Thymus (tissue), 11 donors: Measurements from ENCODE around the gene USP33. TPM values are rescaled to one million over a fixed set of nuclear protein-coding genes. Genes with fewer than 3 reads are reported as not detected.

ENCODE experiments used
- DNase-seq, 9 donors: peaks; one replicate each; pipeline ENCODE4 v3.0.0-alpha.2; 2013; ENCODE audit warnings: low spot score in 9 of 9, low read depth in 6 of 9, missing footprints in 1 of 9
- H3K27ac ChIP-seq, 2 donors: one replicate each; pipeline ENCODE4 v1.5.1; 2013; ENCODE audit warnings: control low read depth in 1 of 2, low read depth in 1 of 2, low read length in 1 of 2, mild to moderate bottlenecking in 1 of 2, moderate library complexity in 1 of 2
- H3K27me3 ChIP-seq, 2 donors: one replicate each; pipeline ENCODE4 v1.5.1; 2013; ENCODE audit warnings: low read length in 1 of 2; ENCODE audit not compliant: control insufficient read depth in 2 of 2, insufficient read depth in 1 of 2
- H3K36me3 ChIP-seq, 2 donors: one replicate each; pipeline ENCODE4 v1.5.1; 2013; ENCODE audit warnings: low read length in 1 of 2, mild to moderate bottlenecking in 1 of 2, moderate library complexity in 1 of 2; ENCODE audit not compliant: control insufficient read depth in 2 of 2, insufficient read depth in 2 of 2
- H3K4me1 ChIP-seq, 2 donors: one replicate each; pipeline ENCODE4 v1.5.1; 2013; ENCODE audit warnings: low read length in 2 of 2; ENCODE audit not compliant: control insufficient read depth in 2 of 2, insufficient read depth in 2 of 2
- H3K4me3 ChIP-seq, 2 donors: one replicate each; pipeline ENCODE4 v1.5.1; 2013; ENCODE audit warnings: low read length in 2 of 2, control low read depth in 1 of 2, mild to moderate bottlenecking in 1 of 2
- H3K9me3 ChIP-seq, 2 donors: one replicate each; pipeline ENCODE4 v1.5.1; 2013; ENCODE audit warnings: low read length in 1 of 2, mild to moderate bottlenecking in 1 of 2; ENCODE audit not compliant: control insufficient read depth in 2 of 2, insufficient read depth in 1 of 2
- WGBS: extraction: QIAGEN DNeasy Blood & Tissue Kit; methylation state at CpG from one replicate; pipeline ENCODE4 v1.1.7; 2013; 5-methylcytosine and 5-hydroxymethylcytosine counted together
- polyA plus RNA-seq: library from polyadenylated mRNA; stranded (reverse); fragments of 200-250 nt; gene quantifications from one replicate; pipeline ENCODE4 v1.2.3, GENCODE V29; 2013
- total RNA-seq: library from RNA; stranded (reverse); fragments of 120-200 nt; gene quantifications from one replicate; pipeline ENCODE4 v1.2.4, GENCODE V29; 2013
- donor health status: healthy.

USP33 gene
- total and polyA plus RNA-seq, 2 donors = 45.4 to 48.8 TPM

- no peak overlapping the region for H3K27ac ChIP-seq
- DNase-seq = no peak
- H3K9me3 ChIP-seq = no peaks in the 10 kb centered on the region
- no peaks in the 10 kb centered on the region for H3K4me1 ChIP-seq
- H3K4me3 ChIP-seq = no peak overlapping the region
- WGBS = 95% methylated on average over 1 of the region's 1 CpG
- H3K27me3 ChIP-seq = no peaks in the 10 kb centered on the region
- no peaks in the 10 kb centered on the region for H3K36me3 ChIP-seq
These were observed 90.7 kb downstream of the USP33 start for GRCh38 chr1:77668924-77669449.

- no peaks in the 10 kb centered on the region for H3K9me3 ChIP-seq
- H3K27me3 ChIP-seq = no peaks in the 10 kb centered on the region
- no peaks in the 10 kb centered on the region for H3K4me1 ChIP-seq
- no peak overlapping the region for H3K27ac ChIP-seq
- no peak for DNase-seq
- WGBS = 97% methylated on average over 3 of the region's 3 CpGs
- no peak overlapping the region for H3K4me3 ChIP-seq
- peaks cover 0 to 3% of the 10 kb centered on the region in 2 donors for H3K36me3 ChIP-seq
These were observed 94.6 kb downstream of the USP33 start for GRCh38 chr1:77664939-77665516.

GRCh38 chr1:77661696-77662095 is 98.0 kb downstream of the USP33 start:
- Histone ChIP-seq H3K4me1 (no peaks in the 10 kb centered on the region), H3K4me3 (no peak overlapping the region), H3K9me3 (no peaks in the 10 kb centered on the region), H3K27me3 (no peaks in the 10 kb centered on the region), H3K36me3 (peaks cover 0 to 3% of the 10 kb centered on the region in 2 donors), H3K27ac (no peak overlapping the region)
- WGBS = 98% methylated on average over 4 of the region's 4 CpGs
- DNase-seq = no peak

- no peak for DNase-seq
- H3K27me3 ChIP-seq = no peaks in the 10 kb centered on the region
- H3K9me3 ChIP-seq = no peaks in the 10 kb centered on the region
- H3K27ac ChIP-seq = no peak overlapping the region
- H3K4me1 ChIP-seq = no peaks in the 10 kb centered on the region
- H3K4me3 ChIP-seq = no peak overlapping the region
- H3K36me3 ChIP-seq = peaks cover 0 to 3% of the 10 kb centered on the region in 2 donors
- 74% methylated on average over 4 of the region's 4 CpGs for WGBS
These were observed 99.6 kb downstream of the USP33 start for GRCh38 chr1:77659879-77660593.

- WGBS = over 99% methylated on average over 6 of the region's 6 CpGs
- Histone ChIP-seq H3K36me3 (peaks cover 0 to 3% of the 10 kb centered on the region in 2 donors), H3K27ac (no peak overlapping the region), H3K4me1 (no peaks in the 10 kb centered on the region), H3K9me3 (no peaks in the 10 kb centered on the region), H3K4me3 (no peak overlapping the region), H3K27me3 (no peaks in the 10 kb centered on the region)
- DNase-seq = no peak
These were observed 101.4 kb downstream of the USP33 start for GRCh38 chr1:77658271-77658670.

GRCh38 chr1:77655431-77655974 is 104.1 kb downstream of the USP33 start:
- Histone ChIP-seq H3K4me1 (no peaks in the 10 kb centered on the region), H3K27me3 (no peaks in the 10 kb centered on the region), H3K4me3 (no peak overlapping the region), H3K27ac (no peak overlapping the region), H3K36me3 (peaks cover 0 to 5% of the 10 kb centered on the region in 2 donors), H3K9me3 (peaks cover 0 to 8% of the 10 kb centered on the region in 2 donors)
- 94% methylated on average over 2 of the region's 2 CpGs for WGBS
- DNase-seq = no peak

GRCh38 chr1:77652970-77653516 is 106.6 kb downstream of the USP33 start:
- Histone ChIP-seq H3K9me3 (peaks cover 0 to 19% of the 10 kb centered on the region in 2 donors), H3K4me1 (no peaks in the 10 kb centered on the region), H3K4me3 (no peak overlapping the region), H3K27ac (no peak overlapping the region), H3K27me3 (no peaks in the 10 kb centered on the region), H3K36me3 (peaks cover 4 to 5% of the 10 kb centered on the region in 2 donors)
- no peak for DNase-seq
- WGBS = 98% methylated on average over 6 of the region's 6 CpGs

- H3K27me3 ChIP-seq = no peaks in the 10 kb centered on the region
- H3K4me1 ChIP-seq = no peaks in the 10 kb centered on the region
- H3K9me3 ChIP-seq = peaks cover 0 to 21% of the 10 kb centered on the region in 2 donors
- H3K27ac ChIP-seq = no peak overlapping the region
- no peak overlapping the region for H3K4me3 ChIP-seq
- peaks cover 5 to 8% of the 10 kb centered on the region in 2 donors for H3K36me3 ChIP-seq
- no peak for DNase-seq
These were observed 107.4 kb downstream of the USP33 start for GRCh38 chr1:77652268-77652667.

- no peak for DNase-seq
- no peaks in the 10 kb centered on the region for H3K27me3 ChIP-seq
- no peak overlapping the region for H3K4me3 ChIP-seq
- no peak overlapping the region for H3K27ac ChIP-seq
- WGBS = 100% methylated on average over 2 of the region's 2 CpGs
- H3K4me1 ChIP-seq = no peaks in the 10 kb centered on the region
- H3K36me3 ChIP-seq = peaks cover 5 to 20% of the 10 kb centered on the region in 2 donors
- H3K9me3 ChIP-seq = peaks cover 0 to 21% of the 10 kb centered on the region in 2 donors
These were observed 110.5 kb downstream of the USP33 start for GRCh38 chr1:77649127-77649526.
